ENCODE results near the gene POFUT1. TPM values are rescaled to one million over a fixed set of nuclear protein-coding genes. Genes with fewer than 3 reads are reported as not detected.

Gene POFUT1
- total RNA-seq, 1 experiment from 2014 or later: 51.3 TPM

GRCh38 chr20:32229251-32229747 is 21.6 kb downstream of the POFUT1 start:
- Histone ChIP-seq H4K20me1 (ENCODE audit: insufficient read depth) (no peaks in the 10 kb centered on the region), H3K79me2 (ENCODE audit: low read depth) (no peaks in the 10 kb centered on the region), H2AFZ (no peak overlapping the region), H3K9me3 (ENCODE audit: insufficient read depth, low read depth) (no peaks in the 10 kb centered on the region), H3K36me3 (ENCODE audit: low read depth) (no peaks in the 10 kb centered on the region), H3F3A (ENCODE audit: insufficient read depth, low read depth) (no peaks in the 10 kb centered on the region), H3K9me2 (ENCODE audit: insufficient read depth) (no peaks in the 10 kb centered on the region), H3K4me2 (no peak overlapping the region), H3K4me3 (no peak overlapping the region), H3K27me3 (ENCODE audit: insufficient read depth, low read depth) (no peaks in the 10 kb centered on the region), H3K4me1 (replicated peaks; ENCODE audit: insufficient read depth) (no peaks in the 10 kb centered on the region), H3K27ac (no peak overlapping the region)
- TF ChIP-seq EZH2 (IDR thresholded peaks at IDR 0.05; ENCODE audit: low read depth) (no peak), CTCF (conservative IDR thresholded peaks at IDR 0.05) (no peak)
- CTCF ChIA-PET: no interaction called here
- intact Hi-C loops (cut with micrococcal nuclease; ENCODE audit: unreplicated experiment): no loop called here
- no peak for DNase-seq
- POLR2A ChIA-PET (ENCODE audit: unreplicated experiment): no interaction called here
- no TSS peak for BruUV-seq (replicated peaks)

- no TSS peak for BruUV-seq (replicated peaks)
- H3K36me3 ChIP-seq (ENCODE audit: low read depth): no peaks in the 10 kb centered on the region; the same call in 1 of the 2 replicates
- no peaks in the 10 kb centered on the region for H3K9me3 ChIP-seq (ENCODE audit: insufficient read depth, low read depth)
- intact Hi-C loops (cut with micrococcal nuclease; ENCODE audit: unreplicated experiment): no loop called here
- no peaks in the 10 kb centered on the region for H3K27me3 ChIP-seq (ENCODE audit: insufficient read depth, low read depth)
- H3K27ac ChIP-seq: no peak overlapping the region
- H3K4me2 ChIP-seq: no peak overlapping the region
- H3K79me2 ChIP-seq (ENCODE audit: low read depth): no peaks in the 10 kb centered on the region
- H3K4me3 ChIP-seq: no peak overlapping the region
- H3F3A ChIP-seq (ENCODE audit: insufficient read depth, low read depth): no peaks in the 10 kb centered on the region
- ChIA-PET CTCF (no interaction called here), POLR2A (ENCODE audit: unreplicated experiment) (no interaction called here)
- no peaks in the 10 kb centered on the region for H3K9me2 ChIP-seq (ENCODE audit: insufficient read depth)
- no peaks in the 10 kb centered on the region for H3K4me1 ChIP-seq (replicated peaks; ENCODE audit: insufficient read depth)
- no peaks in the 10 kb centered on the region for H4K20me1 ChIP-seq (ENCODE audit: insufficient read depth)
- no peak overlapping the region for H2AFZ ChIP-seq
- no peak for TF ChIP-seq EZH2 (IDR thresholded peaks at IDR 0.05; ENCODE audit: low read depth)
- no peak for TF ChIP-seq CTCF (conservative IDR thresholded peaks at IDR 0.05)
- no peak for DNase-seq
Measured at GRCh38 chr20:32230707-32231106, 23.0 kb downstream of the POFUT1 start.

GRCh38 chr20:32231245-32231644 is 23.6 kb downstream of the POFUT1 start:
- H3K27ac ChIP-seq: no peak overlapping the region
- POLR2A ChIA-PET (ENCODE audit: unreplicated experiment): no interaction called here
- no peaks in the 10 kb centered on the region for H4K20me1 ChIP-seq (ENCODE audit: insufficient read depth)
- no peaks in the 10 kb centered on the region for H3K9me3 ChIP-seq (ENCODE audit: insufficient read depth, low read depth)
- intact Hi-C loops (cut with micrococcal nuclease; ENCODE audit: unreplicated experiment): no loop called here
- no peak for TF ChIP-seq CTCF (conservative IDR thresholded peaks at IDR 0.05)
- TF ChIP-seq EZH2 (IDR thresholded peaks at IDR 0.05; ENCODE audit: low read depth): no peak
- H3K4me1 ChIP-seq (replicated peaks; ENCODE audit: insufficient read depth): no peaks in the 10 kb centered on the region
- CTCF ChIA-PET: no interaction called here
- no peaks in the 10 kb centered on the region; the same call in 1 of the 2 replicates for H3K36me3 ChIP-seq (ENCODE audit: low read depth)
- no peaks in the 10 kb centered on the region for H3F3A ChIP-seq (ENCODE audit: insufficient read depth, low read depth)
- H2AFZ ChIP-seq: no peak overlapping the region
- H3K4me3 ChIP-seq: no peak overlapping the region
- no TSS peak for BruUV-seq (replicated peaks)
- no peak overlapping the region for H3K4me2 ChIP-seq
- no peak for DNase-seq
- no peaks in the 10 kb centered on the region for H3K27me3 ChIP-seq (ENCODE audit: insufficient read depth, low read depth)
- no peaks in the 10 kb centered on the region for H3K9me2 ChIP-seq (ENCODE audit: insufficient read depth)
- H3K79me2 ChIP-seq (ENCODE audit: low read depth): no peaks in the 10 kb centered on the region

Measured in PC-9 (cell line).